HG03066 (cell line): ENCODE measurements around the gene SP7.

Experiments used
- ATAC-seq: cut with Tn5 transposase; IDR thresholded peaks from one replicate; pipeline ENCODE4 v1.9.1; 2021; ENCODE audit warnings: low read depth; ENCODE audit not compliant: unreplicated experiment

The SP7 gene

GRCh38 chr12:53279283-53279869 is 56.8 kb downstream of the SP7 start:
- ATAC-seq, result no peak

- ATAC-seq, result no peak
Measured at GRCh38 chr12:53277981-53278380, 58.2 kb downstream of the SP7 start.
